ENCODE results near the gene NLRP3. TPM values are rescaled to one million over a fixed set of nuclear protein-coding genes. Genes with fewer than 3 reads are reported as not detected.

Gene NLRP3
- total and polyA plus RNA-seq, 2 of the 13 experiments (the other 11 are each of a cell fraction or from before 2014, with no cell fraction given), result not detected

DNA sequence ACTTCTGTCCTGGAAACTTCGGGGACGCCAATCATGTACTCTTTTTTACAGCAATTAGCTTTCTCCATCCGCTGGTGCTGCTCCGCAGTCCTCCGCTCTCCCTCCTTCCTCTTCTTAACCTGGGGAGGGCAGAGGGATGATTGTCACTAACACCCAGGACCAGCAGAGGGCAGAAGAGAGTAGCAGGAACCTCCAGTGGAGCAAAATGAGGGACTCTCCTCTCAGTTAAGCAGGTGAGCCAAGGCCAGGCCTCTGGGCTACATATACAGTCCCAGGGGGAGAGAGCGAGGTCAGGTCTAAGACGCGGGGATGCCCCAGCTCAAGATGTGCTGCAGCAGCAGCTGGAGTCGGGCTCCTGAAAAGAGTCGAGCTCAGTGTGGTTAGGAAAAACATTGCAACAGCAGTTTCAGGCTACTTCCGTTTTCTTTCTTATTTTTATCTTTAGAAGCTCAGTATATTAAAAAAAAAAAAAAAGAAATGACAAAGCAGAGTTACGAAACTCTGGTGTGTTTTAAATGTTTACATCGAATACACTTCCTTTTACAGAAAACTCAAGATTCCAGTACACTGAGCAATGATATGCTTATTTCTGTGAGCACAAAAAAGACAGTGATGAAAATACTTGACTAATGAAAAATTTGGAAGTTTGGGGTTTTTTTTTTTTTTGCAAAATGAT, 25.7 kb upstream of the NLRP3 start (continued):
- peak; percentile 75 for TF ChIP-seq STAG1 (CRISPR knock-in tag; IDR thresholded peaks at IDR 0.05)
- peak; percentile 46; the same call in 1 of the 2 replicates for TF ChIP-seq ELF3 (CRISPR knock-in tag; IDR thresholded peaks at IDR 0.05)
- TF ChIP-seq, protein P1, sequence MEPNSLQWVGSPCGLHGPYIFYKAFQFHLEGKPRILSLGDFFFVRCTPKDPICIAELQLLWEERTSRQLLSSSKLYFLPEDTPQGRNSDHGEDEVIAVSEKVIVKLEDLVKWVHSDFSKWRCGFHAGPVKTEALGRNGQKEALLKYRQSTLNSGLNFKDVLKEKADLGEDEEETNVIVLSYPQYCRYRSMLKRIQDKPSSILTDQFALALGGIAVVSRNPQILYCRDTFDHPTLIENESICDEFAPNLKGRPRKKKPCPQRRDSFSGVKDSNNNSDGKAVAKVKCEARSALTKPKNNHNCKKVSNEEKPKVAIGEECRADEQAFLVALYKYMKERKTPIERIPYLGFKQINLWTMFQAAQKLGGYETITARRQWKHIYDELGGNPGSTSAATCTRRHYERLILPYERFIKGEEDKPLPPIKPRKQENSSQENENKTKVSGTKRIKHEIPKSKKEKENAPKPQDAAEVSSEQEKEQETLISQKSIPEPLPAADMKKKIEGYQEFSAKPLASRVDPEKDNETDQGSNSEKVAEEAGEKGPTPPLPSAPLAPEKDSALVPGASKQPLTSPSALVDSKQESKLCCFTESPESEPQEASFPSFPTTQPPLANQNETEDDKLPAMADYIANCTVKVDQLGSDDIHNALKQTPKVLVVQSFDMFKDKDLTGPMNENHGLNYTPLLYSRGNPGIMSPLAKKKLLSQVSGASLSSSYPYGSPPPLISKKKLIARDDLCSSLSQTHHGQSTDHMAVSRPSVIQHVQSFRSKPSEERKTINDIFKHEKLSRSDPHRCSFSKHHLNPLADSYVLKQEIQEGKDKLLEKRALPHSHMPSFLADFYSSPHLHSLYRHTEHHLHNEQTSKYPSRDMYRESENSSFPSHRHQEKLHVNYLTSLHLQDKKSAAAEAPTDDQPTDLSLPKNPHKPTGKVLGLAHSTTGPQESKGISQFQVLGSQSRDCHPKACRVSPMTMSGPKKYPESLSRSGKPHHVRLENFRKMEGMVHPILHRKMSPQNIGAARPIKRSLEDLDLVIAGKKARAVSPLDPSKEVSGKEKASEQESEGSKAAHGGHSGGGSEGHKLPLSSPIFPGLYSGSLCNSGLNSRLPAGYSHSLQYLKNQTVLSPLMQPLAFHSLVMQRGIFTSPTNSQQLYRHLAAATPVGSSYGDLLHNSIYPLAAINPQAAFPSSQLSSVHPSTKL (CRISPR knock-in tag; IDR thresholded peaks at IDR 0.05), result 0 out of 2 replicates have a peak, but pooled peaks have one; percentile 12
- 0 out of 2 replicates have a peak, but pooled peaks have one; percentile 42 for TF ChIP-seq MIXL1 (CRISPR knock-in tag; IDR thresholded peaks at IDR 0.05)
- TF ChIP-seq, protein P2, sequence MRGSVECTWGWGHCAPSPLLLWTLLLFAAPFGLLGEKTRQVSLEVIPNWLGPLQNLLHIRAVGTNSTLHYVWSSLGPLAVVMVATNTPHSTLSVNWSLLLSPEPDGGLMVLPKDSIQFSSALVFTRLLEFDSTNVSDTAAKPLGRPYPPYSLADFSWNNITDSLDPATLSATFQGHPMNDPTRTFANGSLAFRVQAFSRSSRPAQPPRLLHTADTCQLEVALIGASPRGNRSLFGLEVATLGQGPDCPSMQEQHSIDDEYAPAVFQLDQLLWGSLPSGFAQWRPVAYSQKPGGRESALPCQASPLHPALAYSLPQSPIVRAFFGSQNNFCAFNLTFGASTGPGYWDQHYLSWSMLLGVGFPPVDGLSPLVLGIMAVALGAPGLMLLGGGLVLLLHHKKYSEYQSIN (CRISPR knock-in tag; IDR thresholded peaks at IDR 0.05; ENCODE audit: borderline replicate concordance), result no peak
- peak; percentile 71; the same call in 1 of the 2 replicates for TF ChIP-seq SMC3 (IDR thresholded peaks at IDR 0.05; ENCODE audit: low read length)
- no peak for TF ChIP-seq ETV6 (CRISPR knock-in tag; conservative IDR thresholded peaks at IDR 0.05)
- TF ChIP-seq, protein P3, sequence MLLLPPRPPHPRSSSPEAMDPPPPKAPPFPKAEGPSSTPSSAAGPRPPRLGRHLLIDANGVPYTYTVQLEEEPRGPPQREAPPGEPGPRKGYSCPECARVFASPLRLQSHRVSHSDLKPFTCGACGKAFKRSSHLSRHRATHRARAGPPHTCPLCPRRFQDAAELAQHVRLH (CRISPR knock-in tag; IDR thresholded peaks at IDR 0.05; ENCODE audit: borderline replicate concordance, low read depth), result 0 out of 2 replicates have a peak, but pooled peaks have one; percentile 30
- TF ChIP-seq, protein P4, sequence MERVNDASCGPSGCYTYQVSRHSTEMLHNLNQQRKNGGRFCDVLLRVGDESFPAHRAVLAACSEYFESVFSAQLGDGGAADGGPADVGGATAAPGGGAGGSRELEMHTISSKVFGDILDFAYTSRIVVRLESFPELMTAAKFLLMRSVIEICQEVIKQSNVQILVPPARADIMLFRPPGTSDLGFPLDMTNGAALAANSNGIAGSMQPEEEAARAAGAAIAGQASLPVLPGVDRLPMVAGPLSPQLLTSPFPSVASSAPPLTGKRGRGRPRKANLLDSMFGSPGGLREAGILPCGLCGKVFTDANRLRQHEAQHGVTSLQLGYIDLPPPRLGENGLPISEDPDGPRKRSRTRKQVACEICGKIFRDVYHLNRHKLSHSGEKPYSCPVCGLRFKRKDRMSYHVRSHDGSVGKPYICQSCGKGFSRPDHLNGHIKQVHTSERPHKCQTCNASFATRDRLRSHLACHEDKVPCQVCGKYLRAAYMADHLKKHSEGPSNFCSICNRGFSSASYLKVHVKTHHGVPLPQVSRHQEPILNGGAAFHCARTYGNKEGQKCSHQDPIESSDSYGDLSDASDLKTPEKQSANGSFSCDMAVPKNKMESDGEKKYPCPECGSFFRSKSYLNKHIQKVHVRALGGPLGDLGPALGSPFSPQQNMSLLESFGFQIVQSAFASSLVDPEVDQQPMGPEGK (CRISPR knock-in tag; IDR thresholded peaks at IDR 0.05), result 0 out of 2 replicates have a peak, but pooled peaks have one; percentile 10
- TF ChIP-seq, protein P5, sequence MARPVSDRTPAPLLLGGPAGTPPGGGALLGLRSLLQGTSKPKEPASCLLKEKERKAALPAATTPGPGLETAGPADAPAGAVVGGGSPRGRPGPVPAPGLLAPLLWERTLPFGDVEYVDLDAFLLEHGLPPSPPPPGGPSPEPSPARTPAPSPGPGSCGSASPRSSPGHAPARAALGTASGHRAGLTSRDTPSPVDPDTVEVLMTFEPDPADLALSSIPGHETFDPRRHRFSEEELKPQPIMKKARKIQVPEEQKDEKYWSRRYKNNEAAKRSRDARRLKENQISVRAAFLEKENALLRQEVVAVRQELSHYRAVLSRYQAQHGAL (CRISPR knock-in tag; IDR thresholded peaks at IDR 0.05; ENCODE audit: not compliant biosample characterization), result no peak
- TF ChIP-seq, protein P6, sequence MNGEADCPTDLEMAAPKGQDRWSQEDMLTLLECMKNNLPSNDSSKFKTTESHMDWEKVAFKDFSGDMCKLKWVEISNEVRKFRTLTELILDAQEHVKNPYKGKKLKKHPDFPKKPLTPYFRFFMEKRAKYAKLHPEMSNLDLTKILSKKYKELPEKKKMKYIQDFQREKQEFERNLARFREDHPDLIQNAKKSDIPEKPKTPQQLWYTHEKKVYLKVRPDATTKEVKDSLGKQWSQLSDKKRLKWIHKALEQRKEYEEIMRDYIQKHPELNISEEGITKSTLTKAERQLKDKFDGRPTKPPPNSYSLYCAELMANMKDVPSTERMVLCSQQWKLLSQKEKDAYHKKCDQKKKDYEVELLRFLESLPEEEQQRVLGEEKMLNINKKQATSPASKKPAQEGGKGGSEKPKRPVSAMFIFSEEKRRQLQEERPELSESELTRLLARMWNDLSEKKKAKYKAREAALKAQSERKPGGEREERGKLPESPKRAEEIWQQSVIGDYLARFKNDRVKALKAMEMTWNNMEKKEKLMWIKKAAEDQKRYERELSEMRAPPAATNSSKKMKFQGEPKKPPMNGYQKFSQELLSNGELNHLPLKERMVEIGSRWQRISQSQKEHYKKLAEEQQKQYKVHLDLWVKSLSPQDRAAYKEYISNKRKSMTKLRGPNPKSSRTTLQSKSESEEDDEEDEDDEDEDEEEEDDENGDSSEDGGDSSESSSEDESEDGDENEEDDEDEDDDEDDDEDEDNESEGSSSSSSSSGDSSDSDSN (CRISPR knock-in tag; IDR thresholded peaks at IDR 0.05), result peak; percentile 88
- TF ChIP-seq, protein P7, sequence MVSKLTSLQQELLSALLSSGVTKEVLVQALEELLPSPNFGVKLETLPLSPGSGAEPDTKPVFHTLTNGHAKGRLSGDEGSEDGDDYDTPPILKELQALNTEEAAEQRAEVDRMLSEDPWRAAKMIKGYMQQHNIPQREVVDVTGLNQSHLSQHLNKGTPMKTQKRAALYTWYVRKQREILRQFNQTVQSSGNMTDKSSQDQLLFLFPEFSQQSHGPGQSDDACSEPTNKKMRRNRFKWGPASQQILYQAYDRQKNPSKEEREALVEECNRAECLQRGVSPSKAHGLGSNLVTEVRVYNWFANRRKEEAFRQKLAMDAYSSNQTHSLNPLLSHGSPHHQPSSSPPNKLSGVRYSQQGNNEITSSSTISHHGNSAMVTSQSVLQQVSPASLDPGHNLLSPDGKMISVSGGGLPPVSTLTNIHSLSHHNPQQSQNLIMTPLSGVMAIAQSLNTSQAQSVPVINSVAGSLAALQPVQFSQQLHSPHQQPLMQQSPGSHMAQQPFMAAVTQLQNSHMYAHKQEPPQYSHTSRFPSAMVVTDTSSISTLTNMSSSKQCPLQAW (CRISPR knock-in tag; IDR thresholded peaks at IDR 0.05), result 0 out of 2 replicates have a peak, but pooled peaks have one; percentile 19
- TF ChIP-seq KDM2A (CRISPR knock-in tag; IDR thresholded peaks at IDR 0.05; ENCODE audit: borderline replicate concordance, low read depth), result 0 out of 2 replicates have a peak, but pooled peaks have one; percentile 29

Data from HepG2 (cell line).